Measurements from ENCODE around the gene PALM. TPM values are rescaled to one million over a fixed set of nuclear protein-coding genes. Genes with fewer than 3 reads are reported as not detected.

Gene PALM
- total RNA-seq, 1 experiment from 2014 or later, result 43.7 TPM

DNA sequence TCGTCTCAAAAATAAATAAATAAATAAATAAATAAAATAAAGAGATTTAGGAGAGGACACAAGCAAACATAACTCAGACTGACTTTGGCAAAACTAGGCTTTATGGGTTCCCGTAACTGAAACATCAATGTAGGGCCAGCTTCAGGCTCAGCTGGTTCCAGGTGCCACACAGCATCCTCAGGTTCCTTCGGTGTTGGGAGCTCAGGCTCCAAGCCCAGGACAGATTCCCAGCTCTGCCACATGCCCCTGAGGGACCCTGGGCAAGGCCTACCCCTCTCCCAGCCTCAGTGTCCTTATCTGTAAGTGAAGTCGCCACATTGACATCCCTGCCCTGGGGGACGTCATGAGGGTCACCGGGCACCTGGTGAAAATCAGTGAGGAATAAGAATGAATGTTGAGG lies 60.9 kb downstream of the PALM start:
- H3K4me3 ChIP-seq (replicated peaks in 1 of 2; ENCODE audit: low read depth in 1 of 2, low read length in 2 of 2), result no peak overlapping the region
- H3K4me1 ChIP-seq (ENCODE audit: control insufficient read depth in 1 of 2, insufficient read depth in 2 of 2, low read length in 2 of 2), result peaks cover 4 to 14% of the 10 kb centered on the region in 2 experiments
- POLR2A ChIA-PET, result no interaction called here
- no peaks in the 10 kb centered on the region for H3K9me3 ChIP-seq (ENCODE audit: control insufficient read depth in 1 of 2, insufficient read depth in 1 of 2, low read depth in 1 of 2, low read length in 2 of 2)
- BruUV-seq (replicated peaks), result no TSS peak
- no peak overlapping the region for H2AFZ ChIP-seq (ENCODE audit: low read depth, low read length, poor library complexity, severe bottlenecking)
- CTCF ChIA-PET, result interaction anchor here (0.7 to 1.3 kb wide), 7 partner anchors 16 to 405 kb away, joined by 3 to 4 read pairs (median 3); partner anchors contain the start of gene C2CD4C
- DNase-seq (ENCODE audit: low read depth, low spot score) (no peak), ATAC-seq (no peak)
- no peak overlapping the region for H3K9ac ChIP-seq (ENCODE audit: low read length)
- RAD21 ChIA-PET (ENCODE audit: low non-redundant PET in 1 of 2, low total read pairs in 2 of 2, uncharacterized antibody in 2 of 2, unreplicated experiment in 2 of 2), result interaction anchor here (0.6 to 0.7 kb wide), 2 partner anchors 74 to 148 kb away, joined by 3 read pairs; no protein-coding TSS in a partner anchor
- no peaks in the 10 kb centered on the region for H3K79me2 ChIP-seq (ENCODE audit: insufficient read depth, low read length)
- no peaks in the 10 kb centered on the region for H3K9me2 ChIP-seq (ENCODE audit: insufficient read depth)
- H3K36me3 ChIP-seq (ENCODE audit: control insufficient read depth in 1 of 2, insufficient read depth in 2 of 2, low read length in 2 of 2), result no peaks in the 10 kb centered on the region; a peak in 1 of 4 replicates
- H3K4me2 ChIP-seq (ENCODE audit: low read length), result no peak overlapping the region
- no peak overlapping the region for H3K27ac ChIP-seq (ENCODE audit: low read depth, low read length)
- no peaks in the 10 kb centered on the region for H3K27me3 ChIP-seq (ENCODE audit: insufficient read depth, low read length)
- TF ChIP-seq POLR2AphosphoS5 (IDR thresholded peaks at IDR 0.05; ENCODE audit: low read depth, low read length), result no peak
- TF ChIP-seq ZNF274 (IDR thresholded peaks at IDR 0.05; ENCODE audit: low read depth, low read length), result no peak
- no peak for TF ChIP-seq TCF7L2 (IDR thresholded peaks at IDR 0.05; ENCODE audit: borderline replicate concordance, extremely low read depth, insufficient read depth, insufficient read length)
- no peak for TF ChIP-seq SIN3A (IDR thresholded peaks at IDR 0.05; ENCODE audit: low read depth)
- no peak for TF ChIP-seq FOSL1 (IDR thresholded peaks at IDR 0.05; ENCODE audit: low read depth)
- TF ChIP-seq, protein P1, sequence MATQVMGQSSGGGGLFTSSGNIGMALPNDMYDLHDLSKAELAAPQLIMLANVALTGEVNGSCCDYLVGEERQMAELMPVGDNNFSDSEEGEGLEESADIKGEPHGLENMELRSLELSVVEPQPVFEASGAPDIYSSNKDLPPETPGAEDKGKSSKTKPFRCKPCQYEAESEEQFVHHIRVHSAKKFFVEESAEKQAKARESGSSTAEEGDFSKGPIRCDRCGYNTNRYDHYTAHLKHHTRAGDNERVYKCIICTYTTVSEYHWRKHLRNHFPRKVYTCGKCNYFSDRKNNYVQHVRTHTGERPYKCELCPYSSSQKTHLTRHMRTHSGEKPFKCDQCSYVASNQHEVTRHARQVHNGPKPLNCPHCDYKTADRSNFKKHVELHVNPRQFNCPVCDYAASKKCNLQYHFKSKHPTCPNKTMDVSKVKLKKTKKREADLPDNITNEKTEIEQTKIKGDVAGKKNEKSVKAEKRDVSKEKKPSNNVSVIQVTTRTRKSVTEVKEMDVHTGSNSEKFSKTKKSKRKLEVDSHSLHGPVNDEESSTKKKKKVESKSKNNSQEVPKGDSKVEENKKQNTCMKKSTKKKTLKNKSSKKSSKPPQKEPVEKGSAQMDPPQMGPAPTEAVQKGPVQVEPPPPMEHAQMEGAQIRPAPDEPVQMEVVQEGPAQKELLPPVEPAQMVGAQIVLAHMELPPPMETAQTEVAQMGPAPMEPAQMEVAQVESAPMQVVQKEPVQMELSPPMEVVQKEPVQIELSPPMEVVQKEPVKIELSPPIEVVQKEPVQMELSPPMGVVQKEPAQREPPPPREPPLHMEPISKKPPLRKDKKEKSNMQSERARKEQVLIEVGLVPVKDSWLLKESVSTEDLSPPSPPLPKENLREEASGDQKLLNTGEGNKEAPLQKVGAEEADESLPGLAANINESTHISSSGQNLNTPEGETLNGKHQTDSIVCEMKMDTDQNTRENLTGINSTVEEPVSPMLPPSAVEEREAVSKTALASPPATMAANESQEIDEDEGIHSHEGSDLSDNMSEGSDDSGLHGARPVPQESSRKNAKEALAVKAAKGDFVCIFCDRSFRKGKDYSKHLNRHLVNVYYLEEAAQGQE (IDR thresholded peaks at IDR 0.05; ENCODE audit: low read depth), result no peak
- TF ChIP-seq SRF (IDR thresholded peaks at IDR 0.05; ENCODE audit: low read depth), result no peak
- TF ChIP-seq ELF1 (IDR thresholded peaks at IDR 0.05; ENCODE audit: borderline replicate concordance, low read depth), result no peak
- TF ChIP-seq EZH2phosphoT487 (IDR thresholded peaks at IDR 0.05; ENCODE audit: borderline replicate concordance), result no peak
- TF ChIP-seq, protein P2, sequence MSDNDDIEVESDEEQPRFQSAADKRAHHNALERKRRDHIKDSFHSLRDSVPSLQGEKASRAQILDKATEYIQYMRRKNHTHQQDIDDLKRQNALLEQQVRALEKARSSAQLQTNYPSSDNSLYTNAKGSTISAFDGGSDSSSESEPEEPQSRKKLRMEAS (IDR thresholded peaks at IDR 0.05), result no peak
- TF ChIP-seq, protein P3, sequence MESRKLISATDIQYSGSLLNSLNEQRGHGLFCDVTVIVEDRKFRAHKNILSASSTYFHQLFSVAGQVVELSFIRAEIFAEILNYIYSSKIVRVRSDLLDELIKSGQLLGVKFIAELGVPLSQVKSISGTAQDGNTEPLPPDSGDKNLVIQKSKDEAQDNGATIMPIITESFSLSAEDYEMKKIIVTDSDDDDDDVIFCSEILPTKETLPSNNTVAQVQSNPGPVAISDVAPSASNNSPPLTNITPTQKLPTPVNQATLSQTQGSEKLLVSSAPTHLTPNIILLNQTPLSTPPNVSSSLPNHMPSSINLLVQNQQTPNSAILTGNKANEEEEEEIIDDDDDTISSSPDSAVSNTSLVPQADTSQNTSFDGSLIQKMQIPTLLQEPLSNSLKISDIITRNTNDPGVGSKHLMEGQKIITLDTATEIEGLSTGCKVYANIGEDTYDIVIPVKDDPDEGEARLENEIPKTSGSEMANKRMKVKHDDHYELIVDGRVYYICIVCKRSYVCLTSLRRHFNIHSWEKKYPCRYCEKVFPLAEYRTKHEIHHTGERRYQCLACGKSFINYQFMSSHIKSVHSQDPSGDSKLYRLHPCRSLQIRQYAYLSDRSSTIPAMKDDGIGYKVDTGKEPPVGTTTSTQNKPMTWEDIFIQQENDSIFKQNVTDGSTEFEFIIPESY (IDR thresholded peaks at IDR 0.05; ENCODE audit: extremely low read depth, insufficient replicate concordance, low read length), result no peak
- TF ChIP-seq, protein P4, sequence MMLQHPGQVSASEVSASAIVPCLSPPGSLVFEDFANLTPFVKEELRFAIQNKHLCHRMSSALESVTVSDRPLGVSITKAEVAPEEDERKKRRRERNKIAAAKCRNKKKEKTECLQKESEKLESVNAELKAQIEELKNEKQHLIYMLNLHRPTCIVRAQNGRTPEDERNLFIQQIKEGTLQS (IDR thresholded peaks at IDR 0.05), result no peak
- no peak for TF ChIP-seq POLR2A (IDR thresholded peaks at IDR 0.05; ENCODE audit: borderline replicate concordance, extremely low read depth, insufficient read depth, insufficient read length)
- intact Hi-C loops (cut with micrococcal nuclease), result loop anchor here (1.0 to 2.0 kb wide), 4 partner anchors 91 to 213 kb away; partner anchors contain the start of gene KISS1R
- no peaks in the 10 kb centered on the region for H4K20me1 ChIP-seq (ENCODE audit: insufficient read depth)
